HG02610 (cell line): ENCODE data around the gene KCNJ10.
"Not testable (repeated sequence)": the region's sequence is repeated elsewhere in the genome, so short reads cannot be mapped to it uniquely, and the experiment has no call there.

Experiments
- ATAC-seq: cut with Tn5 transposase; IDR thresholded peaks from one replicate; pipeline ENCODE4 v1.9.1; 2021; ENCODE audit warnings: mild to moderate bottlenecking, moderate library complexity; ENCODE audit not compliant: unreplicated experiment

The KCNJ10 gene

DNA sequence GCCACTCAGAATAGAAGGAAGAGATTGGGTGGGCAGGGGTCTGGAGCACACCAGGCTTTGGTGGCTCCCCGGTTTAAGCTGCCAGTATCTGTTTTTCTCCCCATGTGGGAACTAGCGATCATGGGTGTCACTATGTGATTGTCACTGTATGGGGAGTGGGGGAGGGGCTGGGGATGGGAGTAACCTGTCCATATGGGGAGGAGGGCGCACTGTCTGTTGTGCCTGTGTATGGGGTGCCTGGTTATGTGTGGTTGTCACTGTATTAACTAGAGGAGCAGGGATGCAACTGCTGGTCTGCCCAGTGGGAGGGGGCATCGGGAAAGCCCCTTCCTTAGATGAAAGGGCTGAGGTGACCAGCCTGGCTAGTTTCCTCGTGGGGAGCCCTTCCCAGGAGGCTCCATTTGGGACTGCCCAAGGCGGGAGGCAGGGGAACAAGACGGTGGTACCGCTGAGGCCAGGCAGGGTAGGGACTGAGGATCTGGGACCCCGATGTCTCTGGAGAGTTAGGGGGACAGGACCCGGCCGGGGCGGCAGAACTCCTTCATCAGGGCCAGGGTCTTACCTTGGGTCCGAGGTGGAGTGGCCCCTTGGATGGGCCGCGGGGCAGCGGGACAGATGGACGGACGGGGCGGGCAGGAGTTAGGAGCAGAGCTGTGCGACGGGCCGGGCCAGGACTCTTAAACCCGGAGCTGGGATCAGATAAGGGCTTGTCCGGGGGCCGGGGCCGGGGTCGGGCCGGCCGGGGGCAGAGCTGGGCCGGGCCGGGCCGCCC is at the start of gene KCNJ10:
Gene KCNJ10, minus strand, starts transcription at position 701 of the 772 bp plus-strand sequence. CDS start 27,628 bp downstream, outside the sequence.
- no peak for ATAC-seq

DNA sequence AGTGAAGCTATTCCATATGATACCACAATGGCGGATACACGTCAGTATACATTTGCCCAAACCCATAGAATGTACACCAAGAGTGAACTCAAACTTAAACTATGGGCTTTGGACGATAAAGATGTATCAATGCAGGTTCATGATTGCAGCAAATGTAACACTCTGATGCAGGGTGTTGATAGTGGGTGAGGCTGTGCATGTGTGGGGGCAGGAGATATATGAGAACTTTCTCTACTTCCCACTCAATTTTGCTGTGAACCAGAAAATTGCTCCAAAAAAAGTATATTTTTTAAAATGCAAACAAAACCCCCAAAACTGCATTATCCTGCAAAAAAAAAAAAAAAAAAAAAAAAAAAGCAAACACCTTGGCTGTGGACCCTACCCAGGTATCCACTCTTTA is 49.0 kb upstream of the KCNJ10 start:
- ATAC-seq: no peak

- no peak for ATAC-seq
Measured at GRCh38 chr1:160117709-160118183, 47.8 kb upstream of the KCNJ10 start.

- no peak for ATAC-seq
Measured at GRCh38 chr1:160117300-160117699, 47.3 kb upstream of the KCNJ10 start.

GRCh38 chr1:160116283-160117147 is 46.6 kb upstream of the KCNJ10 start:
- ATAC-seq: no peak

DNA sequence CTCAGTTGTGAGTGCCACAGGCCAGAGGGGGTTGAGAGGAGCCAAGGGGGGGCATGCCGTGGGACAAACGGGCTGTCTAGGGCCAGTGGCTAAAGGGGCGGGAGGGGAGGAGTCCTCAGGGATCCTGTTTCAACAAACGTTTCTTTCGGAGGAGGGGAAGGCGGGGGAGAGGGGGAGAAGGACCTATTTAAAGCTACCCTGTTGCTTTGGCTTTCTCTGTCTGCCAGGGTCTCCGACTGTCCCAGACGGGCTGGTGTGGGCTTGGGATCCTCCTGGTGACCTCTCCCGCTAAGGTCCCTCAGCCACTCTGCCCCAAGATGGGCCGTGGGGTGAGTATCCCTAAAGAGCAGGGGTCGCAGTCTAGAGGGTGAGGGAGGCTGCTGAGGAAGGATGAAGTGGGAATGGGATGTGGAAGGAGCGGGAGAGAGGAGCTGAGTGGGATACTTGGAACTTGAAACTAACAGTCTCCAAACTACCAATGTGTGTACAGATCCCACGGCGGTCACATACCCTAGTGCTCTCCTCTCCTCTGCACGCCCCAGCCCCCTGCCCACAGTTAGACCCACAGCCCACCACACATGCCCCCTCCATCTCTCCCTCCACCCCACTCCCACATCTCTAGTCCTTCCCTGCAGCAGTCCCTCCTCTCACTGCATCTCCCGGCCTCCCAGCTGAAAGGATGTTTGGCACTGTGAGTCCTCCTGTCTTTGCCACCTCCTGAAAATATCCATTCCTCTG is 45.8 kb upstream of the KCNJ10 start, which contains the start of gene ATP1A2:
Gene ATP1A2, plus strand, starts transcription at position 215 of the 738 bp plus-strand sequence. Its CDS starts 103 bp downstream, at position 318.
- ATAC-seq: no peak

DNA sequence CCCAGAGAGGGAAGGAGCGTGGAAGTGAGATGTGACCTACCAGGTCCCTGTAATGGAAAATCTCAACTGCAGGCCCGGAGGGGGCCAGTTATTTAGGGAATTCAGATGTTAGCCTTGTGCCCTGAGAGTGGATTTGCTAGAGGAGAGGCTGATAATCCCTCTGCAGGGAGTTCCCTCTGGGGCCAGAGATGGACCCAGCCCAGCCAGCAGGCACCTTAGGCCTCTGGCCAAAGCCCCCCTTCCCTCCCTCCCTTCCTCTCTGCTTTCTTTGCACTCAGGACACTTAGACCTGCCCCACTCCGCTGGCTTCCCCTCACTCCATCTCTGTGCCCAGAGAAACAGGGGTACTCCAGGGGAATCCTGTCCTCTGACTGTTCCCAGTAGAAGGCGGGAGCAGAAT is 44.1 kb upstream of the KCNJ10 start:
- ATAC-seq: no peak

DNA sequence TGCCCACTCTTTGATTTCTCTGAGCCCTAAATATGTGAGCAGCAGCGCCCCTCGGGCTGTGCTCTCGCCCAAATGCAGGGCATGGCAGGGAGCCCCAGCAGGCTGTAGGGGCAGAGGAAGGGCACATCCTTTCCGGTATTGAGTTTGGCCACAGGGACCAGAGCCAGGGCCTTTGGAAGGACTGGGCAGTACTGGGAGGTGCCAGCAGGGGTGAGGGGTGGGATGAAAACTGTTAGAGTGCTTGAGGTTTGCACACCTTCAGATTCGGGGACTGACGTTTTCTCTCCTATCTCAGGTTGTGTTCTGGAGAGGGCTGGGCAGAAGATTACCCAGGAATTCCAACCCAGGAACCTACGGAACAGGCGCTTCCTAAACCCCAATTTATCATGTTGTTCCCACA is 43.4 kb upstream of the KCNJ10 start:
- ATAC-seq: no peak

- ATAC-seq: no peak
Measured at GRCh38 chr1:160112357-160112756, 42.4 kb upstream of the KCNJ10 start.

GRCh38 chr1:160111462-160111861 is 41.5 kb upstream of the KCNJ10 start:
- not testable (repeated sequence) for ATAC-seq

DNA sequence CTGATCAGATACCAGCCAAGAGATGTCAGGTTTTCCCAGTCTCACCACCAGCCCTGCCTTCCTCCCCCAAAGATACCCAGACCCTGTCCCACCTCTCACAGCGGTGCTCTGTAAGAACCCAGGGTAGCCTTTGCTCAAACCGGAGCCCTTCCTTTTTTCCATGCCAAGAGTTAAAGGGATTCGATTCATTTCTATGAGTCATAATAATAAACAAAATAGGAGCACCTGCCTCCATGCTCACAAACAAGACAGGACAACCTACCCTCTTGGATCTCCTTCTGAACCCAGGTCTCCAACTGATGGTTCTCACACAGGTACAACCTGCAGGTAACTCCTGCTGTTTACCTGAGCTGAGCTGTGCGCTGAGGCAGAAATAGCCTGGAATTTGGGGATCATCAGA is 39.7 kb upstream of the KCNJ10 start:
- ATAC-seq: no peak

DNA sequence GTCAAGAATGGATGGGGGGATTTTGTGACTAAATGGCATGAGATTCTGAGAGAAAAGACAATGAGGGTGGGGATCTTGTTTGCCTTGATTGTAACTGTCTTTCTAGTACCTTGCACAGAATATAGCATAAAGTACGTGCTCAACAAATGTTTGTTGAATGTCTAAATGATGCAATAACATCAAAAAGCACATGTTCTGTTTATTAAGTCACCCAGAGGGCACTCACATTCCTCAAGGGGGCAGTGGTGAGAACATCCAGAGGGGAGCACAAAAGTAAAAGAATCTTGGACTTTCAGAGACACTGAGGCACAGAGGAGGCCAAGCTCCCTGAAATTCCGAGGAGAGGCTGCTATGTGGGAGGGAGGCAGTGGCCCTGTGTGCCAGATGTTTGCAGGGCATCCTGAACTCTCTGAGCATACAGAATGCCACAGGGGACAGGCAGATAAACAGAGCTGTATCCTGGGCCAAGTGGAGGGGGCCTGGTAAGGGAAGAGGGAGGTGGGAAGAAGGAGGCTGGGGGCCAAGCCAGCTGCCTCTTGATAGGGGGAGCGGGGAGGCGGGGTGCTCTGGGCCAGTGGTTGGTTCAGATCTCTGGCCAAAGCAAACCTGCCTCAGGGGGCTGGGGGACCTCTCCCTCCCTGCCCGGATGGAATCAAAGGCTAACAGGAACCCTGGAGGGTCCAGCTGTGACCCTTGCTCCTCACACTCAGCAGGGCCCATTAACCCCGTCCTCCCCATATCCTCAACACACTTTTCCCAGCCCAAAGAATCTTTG is 39.1 kb upstream of the KCNJ10 start:
- ATAC-seq: no peak

- ATAC-seq: no peak
Measured at GRCh38 chr1:160107512-160107911, 37.6 kb upstream of the KCNJ10 start.

DNA sequence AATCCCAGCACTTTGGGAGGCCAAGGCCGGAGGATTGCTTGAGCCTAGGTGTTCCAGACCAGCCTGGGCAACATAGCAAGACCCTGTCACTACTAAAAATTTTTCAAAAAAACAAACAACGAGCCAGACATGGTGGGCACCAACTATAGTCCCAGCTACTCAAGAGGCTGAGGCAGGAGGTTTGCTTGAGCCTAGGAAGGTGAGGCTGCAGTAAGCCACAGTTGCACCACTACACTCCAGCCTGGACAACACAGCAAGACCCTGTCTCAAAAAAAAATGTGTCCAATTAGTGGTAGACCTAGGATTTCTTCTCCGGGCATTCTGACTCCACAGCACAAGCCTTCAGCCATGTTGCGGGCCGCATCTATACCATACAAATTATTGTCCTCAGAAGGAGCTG is 35.2 kb upstream of the KCNJ10 start:
- ATAC-seq: no peak

GRCh38 chr1:160104486-160104885 is 34.5 kb upstream of the KCNJ10 start:
- no peak for ATAC-seq

GRCh38 chr1:160103658-160104408 is 33.9 kb upstream of the KCNJ10 start:
- no peak for ATAC-seq

DNA sequence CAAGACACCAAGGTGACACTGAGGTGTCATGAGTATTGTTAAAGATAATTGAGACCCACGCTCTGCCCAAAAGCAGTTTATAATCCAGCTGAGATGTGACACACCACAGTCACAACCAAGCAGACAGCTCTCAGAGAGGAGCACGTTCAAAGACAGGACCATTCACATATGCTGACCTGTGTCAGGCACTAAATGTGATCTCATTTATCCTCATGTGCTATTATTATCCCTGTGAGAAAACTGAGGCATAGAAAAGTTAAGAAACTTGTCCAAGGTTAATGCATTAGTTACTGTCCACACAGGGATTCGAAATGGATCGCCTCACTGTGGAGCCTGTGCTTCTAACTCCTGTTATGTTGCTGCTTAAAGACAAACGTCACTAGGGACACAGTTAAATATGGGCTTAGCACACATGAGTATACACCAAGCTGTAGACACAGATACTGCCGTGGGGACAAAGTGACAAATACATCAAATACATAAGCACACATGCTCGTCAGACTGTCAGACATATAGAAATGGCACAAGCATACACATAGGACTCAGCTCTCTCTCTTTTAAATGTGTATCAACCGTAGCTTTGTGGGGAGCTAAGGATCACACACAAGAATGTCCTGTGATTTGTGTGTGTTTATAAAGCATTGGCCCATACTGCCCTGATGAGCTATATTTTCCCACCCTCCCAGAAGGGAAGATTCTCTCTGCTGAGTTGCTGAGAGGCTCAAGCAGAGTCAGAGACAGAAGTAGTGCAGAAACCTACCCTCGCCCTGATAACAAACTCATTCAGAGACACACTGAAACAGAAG is 32.0 kb upstream of the KCNJ10 start:
- no peak for ATAC-seq

- peak; percentile 30 for ATAC-seq
Measured at GRCh38 chr1:160101037-160101716, 31.2 kb upstream of the KCNJ10 start.
